HG03175 (cell line): Measurements from ENCODE around the gene PRKCH.

ENCODE experiments used
- ATAC-seq: cut with Tn5 transposase; IDR thresholded peaks from one replicate; pipeline ENCODE4 v1.9.1; 2021; ENCODE audit warnings: mild to moderate bottlenecking, moderate library complexity; ENCODE audit not compliant: unreplicated experiment

The PRKCH gene

GRCh38 chr14:61335049-61335448 is 13.7 kb downstream of the PRKCH start:
- no peak for ATAC-seq

- no peak for ATAC-seq
Observed at GRCh38 chr14:61335671-61336275, 14.4 kb downstream of the PRKCH start.

- no peak for ATAC-seq
Observed at GRCh38 chr14:61337893-61338292, 16.5 kb downstream of the PRKCH start.

GRCh38 chr14:61338457-61338856 is 17.1 kb downstream of the PRKCH start:
- no peak for ATAC-seq

- ATAC-seq: no peak
Observed at GRCh38 chr14:61341275-61342206, 20.2 kb downstream of the PRKCH start.

- peak; percentile 68 for ATAC-seq
Observed at GRCh38 chr14:61342486-61342885, 21.1 kb downstream of the PRKCH start.

GRCh38 chr14:61342932-61343331 is 21.6 kb downstream of the PRKCH start:
- ATAC-seq: no peak

GRCh38 chr14:61343471-61343870 is 22.1 kb downstream of the PRKCH start:
- no peak for ATAC-seq

- no peak for ATAC-seq
Observed at GRCh38 chr14:61343991-61344405, 22.6 kb downstream of the PRKCH start.

- no peak for ATAC-seq
Observed at GRCh38 chr14:61344437-61345150, 23.2 kb downstream of the PRKCH start.

- no peak for ATAC-seq
Observed at GRCh38 chr14:61345151-61345482, 23.7 kb downstream of the PRKCH start.

GRCh38 chr14:61346221-61346620 is 24.8 kb downstream of the PRKCH start:
- no peak for ATAC-seq

- ATAC-seq: no peak
Observed at GRCh38 chr14:61346793-61347192, 25.4 kb downstream of the PRKCH start.

GRCh38 chr14:61347826-61348443 is 26.6 kb downstream of the PRKCH start:
- ATAC-seq: no peak

- no peak for ATAC-seq
Observed at GRCh38 chr14:61350427-61351270, 29.3 kb downstream of the PRKCH start.

GRCh38 chr14:61351477-61351876 is 30.1 kb downstream of the PRKCH start:
- no peak for ATAC-seq

GRCh38 chr14:61355892-61356325 is 34.5 kb downstream of the PRKCH start:
- ATAC-seq: no peak

- ATAC-seq: no peak
Observed at GRCh38 chr14:61357123-61357522, 35.7 kb downstream of the PRKCH start.

GRCh38 chr14:61358554-61359226 is 37.3 kb downstream of the PRKCH start:
- ATAC-seq: no peak
